ENCODE results near the gene RPS6KA1.

- TF ChIP-seq EZH2 (IDR thresholded peaks at IDR 0.05) (no peak), POLR2AphosphoS5 (IDR thresholded peaks at IDR 0.05; ENCODE audit: borderline replicate concordance, low read depth, low read length) (no peak)
Measured at GRCh38 chr1:26545969-26546323, 16.4 kb downstream of the RPS6KA1 start.
